Measurements from ENCODE around the gene IKBKE. TPM values are rescaled to one million over a fixed set of nuclear protein-coding genes. Genes with fewer than 3 reads are reported as not detected.

The IKBKE gene
- total and polyA plus RNA-seq, 2 of the 8 experiments (the other 6 are each of a cell fraction or from before 2014, with no cell fraction given) = 8.6 to 12.0 TPM

DNA sequence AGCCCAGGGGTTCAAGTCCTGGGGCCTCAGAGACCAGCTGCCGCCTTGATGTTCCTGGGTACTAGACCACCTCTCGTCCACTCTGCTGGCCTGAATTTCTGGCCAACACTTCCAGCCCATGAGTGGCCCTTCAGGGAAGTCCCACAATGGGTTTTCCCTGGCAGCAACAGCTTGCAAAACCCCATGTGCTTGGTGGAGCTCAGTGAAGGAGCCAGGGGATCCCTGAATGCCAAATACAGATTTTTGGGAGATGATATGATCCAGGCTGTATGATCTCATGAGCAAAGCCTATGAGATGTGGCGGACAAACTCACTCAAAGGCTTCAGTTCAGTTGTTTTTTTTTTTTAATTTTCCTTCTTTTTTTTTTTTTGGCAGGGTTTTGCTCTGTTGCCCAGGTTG lies 27.5 kb downstream of the IKBKE start (continued):
- TF ChIP-seq, protein P1, sequence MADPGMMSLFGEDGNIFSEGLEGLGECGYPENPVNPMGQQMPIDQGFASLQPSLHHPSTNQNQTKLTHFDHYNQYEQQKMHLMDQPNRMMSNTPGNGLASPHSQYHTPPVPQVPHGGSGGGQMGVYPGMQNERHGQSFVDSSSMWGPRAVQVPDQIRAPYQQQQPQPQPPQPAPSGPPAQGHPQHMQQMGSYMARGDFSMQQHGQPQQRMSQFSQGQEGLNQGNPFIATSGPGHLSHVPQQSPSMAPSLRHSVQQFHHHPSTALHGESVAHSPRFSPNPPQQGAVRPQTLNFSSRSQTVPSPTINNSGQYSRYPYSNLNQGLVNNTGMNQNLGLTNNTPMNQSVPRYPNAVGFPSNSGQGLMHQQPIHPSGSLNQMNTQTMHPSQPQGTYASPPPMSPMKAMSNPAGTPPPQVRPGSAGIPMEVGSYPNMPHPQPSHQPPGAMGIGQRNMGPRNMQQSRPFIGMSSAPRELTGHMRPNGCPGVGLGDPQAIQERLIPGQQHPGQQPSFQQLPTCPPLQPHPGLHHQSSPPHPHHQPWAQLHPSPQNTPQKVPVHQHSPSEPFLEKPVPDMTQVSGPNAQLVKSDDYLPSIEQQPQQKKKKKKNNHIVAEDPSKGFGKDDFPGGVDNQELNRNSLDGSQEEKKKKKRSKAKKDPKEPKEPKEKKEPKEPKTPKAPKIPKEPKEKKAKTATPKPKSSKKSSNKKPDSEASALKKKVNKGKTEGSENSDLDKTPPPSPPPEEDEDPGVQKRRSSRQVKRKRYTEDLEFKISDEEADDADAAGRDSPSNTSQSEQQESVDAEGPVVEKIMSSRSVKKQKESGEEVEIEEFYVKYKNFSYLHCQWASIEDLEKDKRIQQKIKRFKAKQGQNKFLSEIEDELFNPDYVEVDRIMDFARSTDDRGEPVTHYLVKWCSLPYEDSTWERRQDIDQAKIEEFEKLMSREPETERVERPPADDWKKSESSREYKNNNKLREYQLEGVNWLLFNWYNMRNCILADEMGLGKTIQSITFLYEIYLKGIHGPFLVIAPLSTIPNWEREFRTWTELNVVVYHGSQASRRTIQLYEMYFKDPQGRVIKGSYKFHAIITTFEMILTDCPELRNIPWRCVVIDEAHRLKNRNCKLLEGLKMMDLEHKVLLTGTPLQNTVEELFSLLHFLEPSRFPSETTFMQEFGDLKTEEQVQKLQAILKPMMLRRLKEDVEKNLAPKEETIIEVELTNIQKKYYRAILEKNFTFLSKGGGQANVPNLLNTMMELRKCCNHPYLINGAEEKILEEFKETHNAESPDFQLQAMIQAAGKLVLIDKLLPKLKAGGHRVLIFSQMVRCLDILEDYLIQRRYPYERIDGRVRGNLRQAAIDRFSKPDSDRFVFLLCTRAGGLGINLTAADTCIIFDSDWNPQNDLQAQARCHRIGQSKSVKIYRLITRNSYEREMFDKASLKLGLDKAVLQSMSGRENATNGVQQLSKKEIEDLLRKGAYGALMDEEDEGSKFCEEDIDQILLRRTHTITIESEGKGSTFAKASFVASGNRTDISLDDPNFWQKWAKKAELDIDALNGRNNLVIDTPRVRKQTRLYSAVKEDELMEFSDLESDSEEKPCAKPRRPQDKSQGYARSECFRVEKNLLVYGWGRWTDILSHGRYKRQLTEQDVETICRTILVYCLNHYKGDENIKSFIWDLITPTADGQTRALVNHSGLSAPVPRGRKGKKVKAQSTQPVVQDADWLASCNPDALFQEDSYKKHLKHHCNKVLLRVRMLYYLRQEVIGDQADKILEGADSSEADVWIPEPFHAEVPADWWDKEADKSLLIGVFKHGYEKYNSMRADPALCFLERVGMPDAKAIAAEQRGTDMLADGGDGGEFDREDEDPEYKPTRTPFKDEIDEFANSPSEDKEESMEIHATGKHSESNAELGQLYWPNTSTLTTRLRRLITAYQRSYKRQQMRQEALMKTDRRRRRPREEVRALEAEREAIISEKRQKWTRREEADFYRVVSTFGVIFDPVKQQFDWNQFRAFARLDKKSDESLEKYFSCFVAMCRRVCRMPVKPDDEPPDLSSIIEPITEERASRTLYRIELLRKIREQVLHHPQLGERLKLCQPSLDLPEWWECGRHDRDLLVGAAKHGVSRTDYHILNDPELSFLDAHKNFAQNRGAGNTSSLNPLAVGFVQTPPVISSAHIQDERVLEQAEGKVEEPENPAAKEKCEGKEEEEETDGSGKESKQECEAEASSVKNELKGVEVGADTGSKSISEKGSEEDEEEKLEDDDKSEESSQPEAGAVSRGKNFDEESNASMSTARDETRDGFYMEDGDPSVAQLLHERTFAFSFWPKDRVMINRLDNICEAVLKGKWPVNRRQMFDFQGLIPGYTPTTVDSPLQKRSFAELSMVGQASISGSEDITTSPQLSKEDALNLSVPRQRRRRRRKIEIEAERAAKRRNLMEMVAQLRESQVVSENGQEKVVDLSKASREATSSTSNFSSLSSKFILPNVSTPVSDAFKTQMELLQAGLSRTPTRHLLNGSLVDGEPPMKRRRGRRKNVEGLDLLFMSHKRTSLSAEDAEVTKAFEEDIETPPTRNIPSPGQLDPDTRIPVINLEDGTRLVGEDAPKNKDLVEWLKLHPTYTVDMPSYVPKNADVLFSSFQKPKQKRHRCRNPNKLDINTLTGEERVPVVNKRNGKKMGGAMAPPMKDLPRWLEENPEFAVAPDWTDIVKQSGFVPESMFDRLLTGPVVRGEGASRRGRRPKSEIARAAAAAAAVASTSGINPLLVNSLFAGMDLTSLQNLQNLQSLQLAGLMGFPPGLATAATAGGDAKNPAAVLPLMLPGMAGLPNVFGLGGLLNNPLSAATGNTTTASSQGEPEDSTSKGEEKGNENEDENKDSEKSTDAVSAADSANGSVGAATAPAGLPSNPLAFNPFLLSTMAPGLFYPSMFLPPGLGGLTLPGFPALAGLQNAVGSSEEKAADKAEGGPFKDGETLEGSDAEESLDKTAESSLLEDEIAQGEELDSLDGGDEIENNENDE (IDR thresholded peaks at IDR 0.05; ENCODE audit: insufficient replicate concordance, low read length) = no peak
- no peak for TF ChIP-seq RXRA (IDR thresholded peaks at IDR 0.05; ENCODE audit: insufficient read depth, low read depth, low read length)
- TF ChIP-seq, protein P2, sequence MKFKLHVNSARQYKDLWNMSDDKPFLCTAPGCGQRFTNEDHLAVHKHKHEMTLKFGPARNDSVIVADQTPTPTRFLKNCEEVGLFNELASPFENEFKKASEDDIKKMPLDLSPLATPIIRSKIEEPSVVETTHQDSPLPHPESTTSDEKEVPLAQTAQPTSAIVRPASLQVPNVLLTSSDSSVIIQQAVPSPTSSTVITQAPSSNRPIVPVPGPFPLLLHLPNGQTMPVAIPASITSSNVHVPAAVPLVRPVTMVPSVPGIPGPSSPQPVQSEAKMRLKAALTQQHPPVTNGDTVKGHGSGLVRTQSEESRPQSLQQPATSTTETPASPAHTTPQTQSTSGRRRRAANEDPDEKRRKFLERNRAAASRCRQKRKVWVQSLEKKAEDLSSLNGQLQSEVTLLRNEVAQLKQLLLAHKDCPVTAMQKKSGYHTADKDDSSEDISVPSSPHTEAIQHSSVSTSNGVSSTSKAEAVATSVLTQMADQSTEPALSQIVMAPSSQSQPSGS (IDR thresholded peaks at IDR 0.05; ENCODE audit: low read length) = no peak

Measured in H1 (cell line).